Measurements from ENCODE around the gene SPRY2. TPM values are rescaled to one million over a fixed set of nuclear protein-coding genes. Genes with fewer than 3 reads are reported as not detected.
A peak's percentile ranks its signal among the peaks of the same experiment; 100 is the strongest.

The SPRY2 gene
- total RNA-seq, 1 experiment from 2014 or later = 46.4 TPM

GRCh38 chr13:80319004-80319403 lies 21.9 kb downstream of the SPRY2 start:
- ChIA-PET POLR2A (no interaction called here), CTCF (no interaction called here)
- H3K27ac Mint-ChIP-seq (ENCODE audit: low read depth, unreplicated experiment) = no peak overlapping the region
- no peaks in the 10 kb centered on the region for H3K9me3 Mint-ChIP-seq (ENCODE audit: unreplicated experiment)
- intact Hi-C loops (cut with micrococcal nuclease) = no loop called here
- TF ChIP-seq, protein P1, sequence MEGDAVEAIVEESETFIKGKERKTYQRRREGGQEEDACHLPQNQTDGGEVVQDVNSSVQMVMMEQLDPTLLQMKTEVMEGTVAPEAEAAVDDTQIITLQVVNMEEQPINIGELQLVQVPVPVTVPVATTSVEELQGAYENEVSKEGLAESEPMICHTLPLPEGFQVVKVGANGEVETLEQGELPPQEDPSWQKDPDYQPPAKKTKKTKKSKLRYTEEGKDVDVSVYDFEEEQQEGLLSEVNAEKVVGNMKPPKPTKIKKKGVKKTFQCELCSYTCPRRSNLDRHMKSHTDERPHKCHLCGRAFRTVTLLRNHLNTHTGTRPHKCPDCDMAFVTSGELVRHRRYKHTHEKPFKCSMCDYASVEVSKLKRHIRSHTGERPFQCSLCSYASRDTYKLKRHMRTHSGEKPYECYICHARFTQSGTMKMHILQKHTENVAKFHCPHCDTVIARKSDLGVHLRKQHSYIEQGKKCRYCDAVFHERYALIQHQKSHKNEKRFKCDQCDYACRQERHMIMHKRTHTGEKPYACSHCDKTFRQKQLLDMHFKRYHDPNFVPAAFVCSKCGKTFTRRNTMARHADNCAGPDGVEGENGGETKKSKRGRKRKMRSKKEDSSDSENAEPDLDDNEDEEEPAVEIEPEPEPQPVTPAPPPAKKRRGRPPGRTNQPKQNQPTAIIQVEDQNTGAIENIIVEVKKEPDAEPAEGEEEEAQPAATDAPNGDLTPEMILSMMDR (IDR thresholded peaks at IDR 0.05; ENCODE audit: unreplicated experiment) = no peak
- DNase-seq (ENCODE audit: unreplicated experiment) = no peak
- no peaks in the 10 kb centered on the region for H3K4me1 Mint-ChIP-seq (ENCODE audit: insufficient read depth, unreplicated experiment)
- H3K27me3 Mint-ChIP-seq (ENCODE audit: insufficient read depth, unreplicated experiment) = no peaks in the 10 kb centered on the region
- H3K4me3 Mint-ChIP-seq (ENCODE audit: unreplicated experiment) = no peak overlapping the region
- no TSS peak for BruUV-seq (replicated peaks)
- no peaks in the 10 kb centered on the region for H3K36me3 Mint-ChIP-seq (ENCODE audit: insufficient read depth, unreplicated experiment)

DNA sequence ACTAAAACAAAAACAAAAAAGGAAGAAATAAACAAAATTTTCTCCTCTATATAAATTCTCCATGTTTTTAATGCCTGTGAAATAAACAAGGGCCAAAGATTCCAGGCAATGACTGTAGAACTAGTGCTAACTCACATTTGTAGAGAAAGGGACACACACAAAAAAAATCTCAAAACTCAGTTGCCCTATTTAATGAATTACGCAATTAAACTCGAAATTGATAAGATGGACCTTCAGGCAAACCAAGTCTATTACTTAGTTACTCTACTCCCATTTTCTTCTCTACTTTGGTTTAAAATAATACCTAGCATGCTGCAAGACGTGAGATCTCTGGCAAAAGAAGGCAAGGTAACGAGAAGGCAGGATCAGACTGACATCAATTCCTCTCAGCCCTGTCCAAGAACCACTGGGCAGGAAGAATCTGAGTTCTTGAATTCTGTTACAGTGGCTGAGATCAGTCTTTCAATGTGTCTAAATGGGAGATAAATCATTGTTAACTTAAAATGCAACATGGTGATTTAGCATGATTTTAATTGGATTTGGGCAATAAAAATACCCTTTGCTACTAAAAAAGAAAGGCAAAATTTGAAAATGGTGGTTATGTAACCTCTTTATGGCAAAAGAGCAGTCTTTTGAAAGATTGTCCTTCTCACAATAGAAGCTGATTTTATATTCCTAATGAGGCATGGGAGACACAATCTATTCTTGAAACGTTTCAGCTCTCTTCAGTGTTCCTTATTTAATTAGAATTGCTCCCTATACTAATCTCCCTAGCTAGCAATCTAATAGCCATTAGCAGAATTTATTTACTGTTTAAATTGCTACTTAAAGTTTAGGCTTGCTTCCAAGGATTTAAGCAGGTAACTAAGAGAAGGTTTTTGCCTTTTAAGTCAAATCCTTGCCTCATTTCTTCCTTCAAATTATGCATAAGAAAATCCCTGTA lies 25.9 kb downstream of the SPRY2 start:
- intact Hi-C loops (cut with micrococcal nuclease) = no loop called here
- Mint-ChIP-seq H3K4me1 (ENCODE audit: insufficient read depth, unreplicated experiment) (no peaks in the 10 kb centered on the region), H3K9me3 (ENCODE audit: unreplicated experiment) (no peaks in the 10 kb centered on the region), H3K4me3 (ENCODE audit: unreplicated experiment) (no peak overlapping the region), H3K27me3 (ENCODE audit: insufficient read depth, unreplicated experiment) (no peaks in the 10 kb centered on the region), H3K36me3 (ENCODE audit: insufficient read depth, unreplicated experiment) (no peaks in the 10 kb centered on the region), H3K27ac (ENCODE audit: low read depth, unreplicated experiment) (no peak overlapping the region)
- no TSS peak for BruUV-seq (replicated peaks)
- ChIA-PET POLR2A (no interaction called here), CTCF (no interaction called here)
- no peak for DNase-seq (ENCODE audit: unreplicated experiment)
- TF ChIP-seq, protein P1 (IDR thresholded peaks at IDR 0.05; ENCODE audit: unreplicated experiment) = no peak

GRCh38 chr13:80313668-80314256 lies 27.2 kb downstream of the SPRY2 start:
- POLR2A ChIA-PET = no interaction called here
- H3K27ac Mint-ChIP-seq (ENCODE audit: low read depth, unreplicated experiment) = no peak overlapping the region
- H3K4me1 Mint-ChIP-seq (ENCODE audit: insufficient read depth, unreplicated experiment) = no peaks in the 10 kb centered on the region
- CTCF ChIA-PET = no interaction called here
- TF ChIP-seq, protein P1 (IDR thresholded peaks at IDR 0.05; ENCODE audit: unreplicated experiment) = no peak
- H3K36me3 Mint-ChIP-seq (ENCODE audit: insufficient read depth, unreplicated experiment) = no peaks in the 10 kb centered on the region
- H3K4me3 Mint-ChIP-seq (ENCODE audit: unreplicated experiment) = no peak overlapping the region
- no TSS peak for BruUV-seq (replicated peaks)
- peak; percentile 30 for DNase-seq (ENCODE audit: unreplicated experiment)
- no peaks in the 10 kb centered on the region for H3K27me3 Mint-ChIP-seq (ENCODE audit: insufficient read depth, unreplicated experiment)
- intact Hi-C loops (cut with micrococcal nuclease) = no loop called here
- no peaks in the 10 kb centered on the region for H3K9me3 Mint-ChIP-seq (ENCODE audit: unreplicated experiment)

DNA sequence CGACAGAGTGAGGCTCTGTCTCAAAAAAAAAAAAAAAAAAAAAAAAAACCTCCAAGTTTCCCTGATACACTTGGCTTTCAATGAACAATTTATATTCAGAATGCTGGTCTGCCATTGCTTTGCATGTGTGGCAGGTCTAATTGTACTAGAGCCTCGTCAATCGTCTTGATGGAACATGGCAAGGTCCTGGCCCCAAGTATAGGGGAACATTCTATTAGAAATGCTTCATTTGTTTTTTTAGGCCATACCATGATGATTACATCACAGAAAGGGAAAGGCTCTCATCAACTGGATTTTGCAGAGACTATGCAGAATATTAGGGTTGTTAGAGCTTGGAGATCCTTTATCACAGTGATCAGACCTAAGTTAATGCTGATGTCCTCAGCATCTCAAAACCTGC lies 28.0 kb downstream of the SPRY2 start:
- intact Hi-C loops (cut with micrococcal nuclease) = no loop called here
- TF ChIP-seq, protein P1 (IDR thresholded peaks at IDR 0.05; ENCODE audit: unreplicated experiment) = no peak
- Mint-ChIP-seq H3K4me3 (ENCODE audit: unreplicated experiment) (no peak overlapping the region), H3K4me1 (ENCODE audit: insufficient read depth, unreplicated experiment) (no peaks in the 10 kb centered on the region), H3K27me3 (ENCODE audit: insufficient read depth, unreplicated experiment) (no peaks in the 10 kb centered on the region), H3K9me3 (ENCODE audit: unreplicated experiment) (no peaks in the 10 kb centered on the region), H3K36me3 (ENCODE audit: insufficient read depth, unreplicated experiment) (no peaks in the 10 kb centered on the region), H3K27ac (ENCODE audit: low read depth, unreplicated experiment) (no peak overlapping the region)
- CTCF ChIA-PET = no interaction called here
- no TSS peak for BruUV-seq (replicated peaks)
- POLR2A ChIA-PET = no interaction called here
- no peak for DNase-seq (ENCODE audit: unreplicated experiment)

Data from MCF 10A (cell line).